NCI-H2107 (cell line): ENCODE results near the gene THRA.

Source experiments
- DNase-seq: peaks from one replicate; lab custom pipeline; 2025; lab: John Stamatoyannopoulos, UW

Gene THRA

GRCh38 chr17:40026816-40027613 lies 35.8 kb upstream of the THRA start:
- DNase-seq: peak; percentile 58

- DNase-seq: no peak
Measured at GRCh38 chr17:40027614-40028012, 35.2 kb upstream of the THRA start.

- no peak for DNase-seq
Measured at GRCh38 chr17:40028595-40028994, 34.2 kb upstream of the THRA start.

- no peak for DNase-seq
Measured at GRCh38 chr17:40031706-40032105, 31.1 kb upstream of the THRA start.

GRCh38 chr17:40032322-40033320 lies 30.1 kb upstream of the THRA start:
- DNase-seq: no peak

- no peak for DNase-seq
Measured at GRCh38 chr17:40033339-40033738, 29.4 kb upstream of the THRA start.

- DNase-seq: no peak
Measured at GRCh38 chr17:40034426-40035161, 28.2 kb upstream of the THRA start.

GRCh38 chr17:40035162-40035559 lies 27.6 kb upstream of the THRA start:
- DNase-seq: no peak

- DNase-seq: no peak
Measured at GRCh38 chr17:40038882-40039513, 23.8 kb upstream of the THRA start.

- no peak for DNase-seq
Measured at GRCh38 chr17:40041196-40041595, 21.6 kb upstream of the THRA start.

GRCh38 chr17:40056379-40057015 lies 6.3 kb upstream of the THRA start:
- DNase-seq: no peak

GRCh38 chr17:40058186-40058784 lies 4.5 kb upstream of the THRA start:
- no peak for DNase-seq

- DNase-seq: no peak
Measured at GRCh38 chr17:40058865-40059264, 3.9 kb upstream of the THRA start.

- no peak for DNase-seq
Measured at GRCh38 chr17:40059729-40060475, 2.9 kb upstream of the THRA start.

- DNase-seq: no peak
Measured at GRCh38 chr17:40060887-40061608, 1.7 kb upstream of the THRA start.

- DNase-seq: no peak
Measured at GRCh38 chr17:40061609-40062038, 1.1 kb upstream of the THRA start.

- no peak for DNase-seq
Measured at GRCh38 chr17:40063187-40063771, 514 bp downstream of the THRA start.

- DNase-seq: no peak
Measured at GRCh38 chr17:40063901-40064531, 1.3 kb downstream of the THRA start.
